Measurements from ENCODE around the gene SRCIN1. TPM values are rescaled to one million over a fixed set of nuclear protein-coding genes. Genes with fewer than 3 reads are reported as not detected.
A peak's percentile ranks its signal among the peaks of the same experiment; 100 is the strongest.

SRCIN1 gene
- total RNA-seq, 1 experiment from 2014 or later: 25.8 TPM

GRCh38 chr17:38613981-38614779, 8.4 kb upstream of the SRCIN1 start:
- Mint-ChIP-seq H3K4me1 (ENCODE audit: low read depth, unreplicated experiment) (peaks cover 31% of the 10 kb centered on the region), H3K27me3 (ENCODE audit: insufficient read depth, unreplicated experiment) (no peaks in the 10 kb centered on the region), H3K9me3 (ENCODE audit: unreplicated experiment) (no peaks in the 10 kb centered on the region), H3K36me3 (ENCODE audit: insufficient read depth, unreplicated experiment) (peaks cover 6% of the 10 kb centered on the region), H3K4me3 (ENCODE audit: unreplicated experiment) (peak overlapping the region; percentile 55), H3K27ac (ENCODE audit: unreplicated experiment) (peak overlapping the region; percentile 40)
- peak; percentile 90 to 91 for DNase-seq
- TF ChIP-seq CTCF (IDR thresholded peaks at IDR 0.05; ENCODE audit: insufficient read depth in 1 of 2, low read depth in 1 of 2, low read length in 1 of 2, severe bottlenecking in 1 of 2, unreplicated experiment in 1 of 2): no peak
- Histone ChIP-seq H3K36me3 (ENCODE audit: control insufficient read depth, insufficient read depth, low read length) (no peaks in the 10 kb centered on the region), H3K9me3 (no peaks in the 10 kb centered on the region), H3K4me1 (peaks cover 24% of the 10 kb centered on the region), H3K27me3 (replicated peaks; ENCODE audit: control insufficient read depth, insufficient read depth, low read length) (no peaks in the 10 kb centered on the region), H3K4me3 (ENCODE audit: low read depth, low read length) (no peak overlapping the region)
- BruUV-seq (replicated peaks): TSS peak; percentile 85
- ChIA-PET CTCF (interaction anchor here (0.5 to 4.4 kb wide), 13 partner anchors 8 to 198 kb away, joined by 3 to 36 read pairs (median 4); partner anchors contain the start of gene SRCIN1), POLR2A (interaction anchor here (0.6 to 1.6 kb wide), 5 partner anchors 9 to 56 kb away, joined by 4 to 14 read pairs (median 6); partner anchors contain the start of gene SRCIN1)
- intact Hi-C loops (cut with micrococcal nuclease; ENCODE audit: unreplicated experiment): loop anchor here (1.0 to 2.0 kb wide), 3 partner anchors 16 to 53 kb away; no protein-coding TSS in a partner anchor

DNA sequence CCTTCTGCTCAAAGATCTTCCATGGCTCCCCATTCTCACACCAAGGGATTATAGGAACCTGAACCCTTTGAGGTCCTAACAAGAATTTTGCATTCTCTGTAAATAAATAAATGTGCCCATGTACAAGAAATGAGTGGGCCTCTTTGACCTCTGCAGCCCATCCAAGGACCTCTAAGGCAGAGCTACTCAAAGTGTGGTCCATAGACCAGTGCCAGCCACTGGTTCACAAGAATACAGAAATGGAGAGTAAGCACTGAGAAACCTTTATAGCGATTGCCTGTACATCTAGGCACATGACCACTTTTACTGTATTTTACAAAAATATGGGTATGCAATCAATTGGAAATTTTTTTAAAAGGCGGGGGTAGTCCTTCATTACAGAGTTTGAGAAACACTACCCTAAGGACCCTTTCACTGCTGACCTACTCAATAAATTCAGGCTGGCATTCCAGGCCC, 7.8 kb upstream of the SRCIN1 start:
- POLR2A ChIA-PET: interaction anchor here (0.6 to 1.6 kb wide), 5 partner anchors 9 to 55 kb away, joined by 4 to 14 read pairs (median 6); partner anchors contain the start of gene SRCIN1
- no peak for TF ChIP-seq CTCF (IDR thresholded peaks at IDR 0.05; ENCODE audit: insufficient read depth in 1 of 2, low read depth in 1 of 2, low read length in 1 of 2, severe bottlenecking in 1 of 2, unreplicated experiment in 1 of 2)
- CTCF ChIA-PET: interaction anchor here (0.7 to 4.4 kb wide), 11 partner anchors 8 to 63 kb away, joined by 3 to 36 read pairs (median 5); partner anchors contain the start of gene SRCIN1
- Mint-ChIP-seq H3K4me3 (ENCODE audit: unreplicated experiment) (peak overlapping the region; percentile 55), H3K9me3 (ENCODE audit: unreplicated experiment) (no peaks in the 10 kb centered on the region), H3K27ac (ENCODE audit: unreplicated experiment) (peak overlapping the region; percentile 40), H3K4me1 (ENCODE audit: low read depth, unreplicated experiment) (peaks cover 31% of the 10 kb centered on the region), H3K27me3 (ENCODE audit: insufficient read depth, unreplicated experiment) (no peaks in the 10 kb centered on the region), H3K36me3 (ENCODE audit: insufficient read depth, unreplicated experiment) (peaks cover 6% of the 10 kb centered on the region)
- intact Hi-C loops (cut with micrococcal nuclease; ENCODE audit: unreplicated experiment): no loop called here
- Histone ChIP-seq H3K36me3 (ENCODE audit: control insufficient read depth, insufficient read depth, low read length) (no peaks in the 10 kb centered on the region), H3K27me3 (replicated peaks; ENCODE audit: control insufficient read depth, insufficient read depth, low read length) (no peaks in the 10 kb centered on the region), H3K4me1 (peaks cover 24% of the 10 kb centered on the region), H3K9me3 (no peaks in the 10 kb centered on the region), H3K4me3 (ENCODE audit: low read depth, low read length) (no peak overlapping the region)
- DNase-seq: no peak
- BruUV-seq (replicated peaks): TSS peak; percentile 98

DNA sequence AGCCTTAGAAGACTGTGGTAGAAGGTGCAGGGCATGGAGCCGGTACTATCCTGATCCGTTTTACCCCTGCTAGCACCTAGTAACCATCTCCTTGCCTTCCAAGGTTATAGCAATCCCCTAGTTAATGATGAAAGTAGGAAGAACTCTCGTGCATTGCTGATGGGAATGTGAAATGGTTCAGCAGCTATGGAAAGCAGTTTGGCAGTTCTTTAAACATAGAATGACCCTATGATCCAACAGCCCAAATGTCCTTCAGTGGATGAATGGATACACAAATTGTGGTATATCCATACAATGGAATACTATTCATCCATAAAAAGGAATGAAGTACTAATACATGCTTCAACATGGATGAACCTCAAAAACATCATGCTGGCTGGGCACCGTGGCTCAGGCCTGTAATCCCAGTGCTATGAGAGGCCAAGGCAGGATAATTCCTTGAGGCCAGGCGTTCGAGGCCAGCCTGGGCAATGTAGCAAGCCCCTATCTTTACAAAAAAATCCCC, 6.2 kb upstream of the SRCIN1 start:
- Mint-ChIP-seq H3K27ac (ENCODE audit: unreplicated experiment) (no peak overlapping the region), H3K36me3 (ENCODE audit: insufficient read depth, unreplicated experiment) (peaks cover 7% of the 10 kb centered on the region), H3K4me3 (ENCODE audit: unreplicated experiment) (no peak overlapping the region), H3K27me3 (ENCODE audit: insufficient read depth, unreplicated experiment) (no peaks in the 10 kb centered on the region), H3K9me3 (ENCODE audit: unreplicated experiment) (no peaks in the 10 kb centered on the region), H3K4me1 (ENCODE audit: low read depth, unreplicated experiment) (peaks cover 35% of the 10 kb centered on the region)
- intact Hi-C loops (cut with micrococcal nuclease; ENCODE audit: unreplicated experiment): no loop called here
- DNase-seq: no peak
- ChIA-PET POLR2A (no interaction called here), CTCF (interaction anchor here (1.2 kb wide), 1 partner anchor 28 kb away, joined by 4 read pairs; no protein-coding TSS in a partner anchor)
- Histone ChIP-seq H3K4me3 (ENCODE audit: low read depth, low read length) (no peak overlapping the region), H3K9me3 (no peaks in the 10 kb centered on the region), H3K36me3 (ENCODE audit: control insufficient read depth, insufficient read depth, low read length) (no peaks in the 10 kb centered on the region), H3K27me3 (replicated peaks; ENCODE audit: control insufficient read depth, insufficient read depth, low read length) (no peaks in the 10 kb centered on the region), H3K4me1 (peaks cover 33% of the 10 kb centered on the region)
- no peak for TF ChIP-seq CTCF (IDR thresholded peaks at IDR 0.05; ENCODE audit: insufficient read depth in 1 of 2, low read depth in 1 of 2, low read length in 1 of 2, severe bottlenecking in 1 of 2, unreplicated experiment in 1 of 2)
- no TSS peak for BruUV-seq (replicated peaks)
